ENCODE measurements around the gene KBTBD2. TPM values are rescaled to one million over a fixed set of nuclear protein-coding genes. Genes with fewer than 3 reads are reported as not detected.
"Not testable (repeated sequence)": the region's sequence is repeated elsewhere in the genome, so short reads cannot be mapped to it uniquely, and the experiment has no call there.

Gene KBTBD2
- total RNA-seq, 2 experiments from 2014 or later = 30.3 to 38.5 TPM

DNA sequence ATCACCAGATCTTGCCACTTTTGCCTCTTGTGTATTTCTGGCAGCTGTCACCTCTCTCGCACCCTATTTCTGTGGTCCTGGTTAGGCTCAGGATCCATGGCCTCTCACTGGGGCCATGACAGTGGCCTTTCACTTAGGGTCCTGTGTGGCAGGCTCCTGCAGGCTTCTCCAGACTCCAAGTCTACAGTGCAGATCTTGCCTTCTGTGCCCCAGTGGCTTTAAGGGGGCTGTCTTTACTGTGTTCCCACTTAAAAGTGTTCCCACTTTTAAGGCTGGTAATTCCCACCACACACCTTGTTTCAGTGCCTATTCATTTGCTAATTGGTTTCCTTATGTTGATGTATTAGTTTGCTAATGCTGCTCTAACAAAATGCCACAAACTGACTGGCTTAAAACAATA lies 27.7 kb downstream of the KBTBD2 start:
- not testable (repeated sequence) for ATAC-seq; DNase-seq; H3K4me1 Mint-ChIP-seq; H3K4me3 Mint-ChIP-seq; H3K9me3 Mint-ChIP-seq (ENCODE audit: low read depth); H3K27me3 Mint-ChIP-seq; H3K27ac Mint-ChIP-seq
- CTCF ChIA-PET = interaction anchor here (1.5 kb wide), 1 partner anchor 17 kb away, joined by 4 read pairs; no protein-coding TSS in a partner anchor
- H3K36me3 Mint-ChIP-seq = peaks cover 39% of the 10 kb centered on the region

GRCh38 chr7:32860090-32860489 lies 31.5 kb downstream of the KBTBD2 start:
- Mint-ChIP-seq H3K9me3 (ENCODE audit: low read depth) (no peaks in the 10 kb centered on the region), H3K36me3 (peaks cover 11% of the 10 kb centered on the region), H3K4me1 (peaks cover 13% of the 10 kb centered on the region), H3K27me3 (peaks cover 13% of the 10 kb centered on the region), H3K4me3 (no peak overlapping the region), H3K27ac (no peak overlapping the region)
- no peak for DNase-seq
- no peak for ATAC-seq
- CTCF ChIA-PET = interaction anchor here (2.1 kb wide), 1 partner anchor 14 kb away, joined by 8 read pairs; no protein-coding TSS in a partner anchor

- Mint-ChIP-seq H3K36me3 (peaks cover 4% of the 10 kb centered on the region), H3K27ac (no peak overlapping the region)
Measured at GRCh38 chr7:32858648-32859047, 32.9 kb downstream of the KBTBD2 start.

GRCh38 chr7:32857063-32857462 lies 34.5 kb downstream of the KBTBD2 start:
- DNase-seq; CTCF ChIA-PET; ATAC-seq; H3K9me3 Mint-ChIP-seq (ENCODE audit: low read depth); H3K36me3 Mint-ChIP-seq; H3K4me3 Mint-ChIP-seq; H3K27ac Mint-ChIP-seq: not testable (repeated sequence)
- peaks cover 13% of the 10 kb centered on the region for H3K4me1 Mint-ChIP-seq
- peaks cover 36% of the 10 kb centered on the region for H3K27me3 Mint-ChIP-seq

More at GRCh38 chr7:32858648-32859047, 32.9 kb downstream of the KBTBD2 start:
- Mint-ChIP-seq H3K4me1 (peaks cover 13% of the 10 kb centered on the region), H3K9me3 (ENCODE audit: low read depth) (no peaks in the 10 kb centered on the region), H3K4me3 (no peak overlapping the region), H3K27me3 (peaks cover 24% of the 10 kb centered on the region)
- ATAC-seq = peak; percentile 20
- no peak for DNase-seq
- CTCF ChIA-PET = interaction anchor here (2.5 kb wide), 1 partner anchor 12 kb away, joined by 19 read pairs; no protein-coding TSS in a partner anchor

DNA sequence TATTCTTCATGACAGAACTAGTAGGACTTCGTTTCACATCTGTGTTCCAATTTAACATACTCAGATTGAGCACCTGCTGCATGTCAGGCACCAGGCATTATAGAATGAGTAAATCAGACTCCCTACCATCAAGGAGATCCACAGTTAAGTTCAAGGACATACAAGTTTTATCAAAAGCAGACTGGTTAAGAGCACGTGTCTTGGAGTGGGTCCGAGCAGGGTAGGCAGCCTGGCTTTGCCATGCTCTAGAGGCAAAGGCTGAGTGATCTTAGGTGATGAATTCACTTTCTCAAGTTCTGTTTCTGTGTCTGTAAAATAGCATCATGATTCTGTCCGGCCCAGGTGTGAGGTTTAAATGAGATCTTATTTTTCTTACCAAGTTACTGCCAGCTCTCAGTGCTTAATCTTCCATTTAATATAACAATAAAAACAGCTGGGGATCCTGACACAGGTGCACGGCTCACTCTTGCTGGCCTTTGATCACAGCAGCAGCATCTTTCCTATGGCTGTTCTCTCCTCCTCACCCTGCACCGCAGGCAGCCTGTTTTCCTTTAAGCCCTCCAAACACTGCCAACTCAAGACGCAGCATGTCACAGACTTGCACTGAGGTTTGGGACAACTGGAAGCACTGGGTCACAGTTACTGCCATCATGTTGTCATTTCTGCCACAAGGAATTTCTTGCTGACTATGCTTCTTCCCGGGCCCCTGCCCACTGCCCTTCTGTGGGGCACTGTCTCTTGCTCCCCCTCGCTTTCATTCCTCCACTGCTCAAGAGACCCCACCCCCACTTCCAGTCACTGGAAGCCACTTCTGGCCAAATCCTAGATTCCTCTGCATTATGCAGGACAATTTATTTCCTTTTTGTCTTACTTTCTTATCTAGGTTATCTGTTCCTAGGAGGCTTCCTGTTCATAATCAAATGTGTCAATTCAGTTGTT lies 35.5 kb downstream of the KBTBD2 start:
- not testable (repeated sequence) for H3K9me3 Mint-ChIP-seq (ENCODE audit: low read depth); DNase-seq; H3K27ac Mint-ChIP-seq; H3K36me3 Mint-ChIP-seq; H3K4me3 Mint-ChIP-seq; ATAC-seq
- CTCF ChIA-PET = interaction anchor here (0.6 kb wide), 1 partner anchor 9 kb away, joined by 3 read pairs; no protein-coding TSS in a partner anchor
- Mint-ChIP-seq H3K4me1 (peaks cover 13% of the 10 kb centered on the region), H3K27me3 (peaks cover 41% of the 10 kb centered on the region)

- ATAC-seq = not testable (repeated sequence)
Measured at GRCh38 chr7:32850654-32851053, 40.9 kb downstream of the KBTBD2 start.

DNA sequence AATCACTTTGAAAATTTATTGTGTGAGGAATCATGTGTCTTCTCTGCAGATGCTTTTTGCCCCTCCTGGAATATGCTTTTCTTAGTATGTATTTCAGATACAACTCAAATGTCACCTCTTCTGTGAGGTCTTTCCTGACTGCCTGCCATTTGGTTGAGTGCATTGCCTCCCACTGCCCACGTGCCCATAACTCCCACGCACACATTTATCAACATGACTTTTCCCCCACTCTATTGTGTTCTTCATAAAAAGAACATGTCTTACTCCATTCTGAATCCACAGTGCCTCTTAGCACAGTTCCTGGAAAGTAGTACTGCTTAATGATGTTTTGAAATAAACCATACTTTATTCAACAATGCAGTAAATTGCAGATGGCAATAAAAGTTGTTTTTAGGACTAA lies 42.9 kb downstream of the KBTBD2 start:
- peaks cover 20% of the 10 kb centered on the region for H3K4me1 Mint-ChIP-seq
- not testable (repeated sequence) for DNase-seq; H3K4me3 Mint-ChIP-seq; H3K9me3 Mint-ChIP-seq (ENCODE audit: low read depth); H3K27ac Mint-ChIP-seq; H3K36me3 Mint-ChIP-seq; ATAC-seq
- H3K27me3 Mint-ChIP-seq = peaks cover 43% of the 10 kb centered on the region
- CTCF ChIA-PET = interaction anchor here (4.5 kb wide), 1 partner anchor 261 kb away, joined by 59 read pairs; the partner anchor contains the start of gene RP9

More at GRCh38 chr7:32850654-32851053, 40.9 kb downstream of the KBTBD2 start:
- not testable (repeated sequence) for DNase-seq; H3K36me3 Mint-ChIP-seq; H3K27ac Mint-ChIP-seq; H3K9me3 Mint-ChIP-seq (ENCODE audit: low read depth); H3K4me3 Mint-ChIP-seq
- Mint-ChIP-seq H3K4me1 (peaks cover 13% of the 10 kb centered on the region), H3K27me3 (peaks cover 57% of the 10 kb centered on the region)
- CTCF ChIA-PET = interaction anchor here (0.6 kb wide), 1 partner anchor 257 kb away, joined by 3 read pairs; no protein-coding TSS in a partner anchor

- ATAC-seq (peak; percentile 100), DNase-seq (peak; percentile 93)
- Mint-ChIP-seq H3K4me3 (no peak overlapping the region), H3K9me3 (ENCODE audit: low read depth) (no peaks in the 10 kb centered on the region), H3K27ac (no peak overlapping the region), H3K36me3 (peaks cover 2% of the 10 kb centered on the region), H3K4me1 (peaks cover 20% of the 10 kb centered on the region), H3K27me3 (peaks cover 29% of the 10 kb centered on the region)
- CTCF ChIA-PET = interaction anchor here (0.5 to 4.5 kb wide), 45 partner anchors 9 to 357 kb away, joined by 3 to 59 read pairs (median 5); partner anchors contain the start of genes BBS9, FKBP9, KBTBD2 and LSM5
Measured at GRCh38 chr7:32846630-32847225, 44.8 kb downstream of the KBTBD2 start.

- CTCF ChIA-PET = interaction anchor here (2.7 to 4.5 kb wide), 6 partner anchors 47 to 265 kb away, joined by 13 to 59 read pairs (median 28); partner anchors contain the start of genes KBTBD2 and RP9
- not testable (repeated sequence) for DNase-seq; H3K36me3 Mint-ChIP-seq; H3K9me3 Mint-ChIP-seq (ENCODE audit: low read depth); H3K27ac Mint-ChIP-seq; H3K4me3 Mint-ChIP-seq; ATAC-seq
- H3K4me1 Mint-ChIP-seq = peaks cover 20% of the 10 kb centered on the region
- H3K27me3 Mint-ChIP-seq = peaks cover 16% of the 10 kb centered on the region
Measured at GRCh38 chr7:32844748-32845147, 46.8 kb downstream of the KBTBD2 start.

DNA sequence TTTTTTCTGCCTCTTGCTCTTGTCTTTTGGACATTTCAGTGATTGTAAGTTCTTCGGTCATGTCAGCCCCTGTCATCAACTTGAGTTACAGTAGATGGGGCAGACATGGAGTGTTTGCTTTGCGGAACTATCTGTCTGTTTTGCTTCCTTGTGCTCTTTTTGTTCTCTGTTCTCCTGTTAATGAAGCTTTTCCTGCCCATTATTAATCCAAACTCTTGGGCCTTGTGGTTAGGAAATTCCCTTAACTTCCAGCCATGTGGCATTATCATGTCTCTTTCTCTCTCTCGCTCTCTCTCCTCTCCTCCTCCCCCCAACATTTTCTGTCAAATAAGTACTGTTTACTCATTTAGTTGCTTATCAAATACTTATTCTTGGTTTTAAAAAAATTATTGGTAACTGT lies 47.8 kb downstream of the KBTBD2 start:
- H3K27ac Mint-ChIP-seq; H3K36me3 Mint-ChIP-seq; H3K4me3 Mint-ChIP-seq; H3K27me3 Mint-ChIP-seq; CTCF ChIA-PET; DNase-seq; H3K9me3 Mint-ChIP-seq (ENCODE audit: low read depth); ATAC-seq: not testable (repeated sequence)
- peaks cover 20% of the 10 kb centered on the region for H3K4me1 Mint-ChIP-seq

DNA sequence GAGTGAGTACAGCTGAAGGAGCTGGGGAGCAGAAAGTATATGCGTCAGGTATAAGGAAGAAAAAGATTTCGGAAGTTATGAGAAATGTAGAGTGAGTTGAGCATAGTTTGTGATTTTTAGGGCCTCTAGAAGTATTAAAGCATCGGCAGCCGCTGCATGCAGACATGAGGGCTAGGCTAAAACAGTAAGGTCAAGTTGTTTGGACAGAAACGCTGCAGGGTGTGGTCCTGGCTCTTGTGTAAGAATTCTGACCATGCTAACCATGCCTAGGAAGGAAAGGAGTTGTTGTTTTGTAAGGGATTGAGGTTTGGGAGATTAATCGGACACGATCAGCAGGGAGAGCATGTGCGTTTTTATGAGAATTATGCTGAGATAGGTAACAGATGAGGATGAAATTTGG lies 51.7 kb downstream of the KBTBD2 start:
- H3K4me1 Mint-ChIP-seq; H3K4me3 Mint-ChIP-seq; ATAC-seq; H3K9me3 Mint-ChIP-seq (ENCODE audit: low read depth); H3K27ac Mint-ChIP-seq; CTCF ChIA-PET; H3K36me3 Mint-ChIP-seq; H3K27me3 Mint-ChIP-seq; DNase-seq: not testable (repeated sequence)

GRCh38 chr7:32828996-32829752 lies 62.4 kb downstream of the KBTBD2 start:
- H3K4me3 Mint-ChIP-seq; H3K9me3 Mint-ChIP-seq (ENCODE audit: low read depth); H3K36me3 Mint-ChIP-seq; ATAC-seq; CTCF ChIA-PET; H3K4me1 Mint-ChIP-seq; H3K27ac Mint-ChIP-seq; DNase-seq: not testable (repeated sequence)
- H3K27me3 Mint-ChIP-seq = peaks cover 11% of the 10 kb centered on the region

All from activated CD8-positive, alpha-beta memory T cell treated with anti-CD3 and anti-CD28 coated beads, Interleukin-2, amount 10 ng/mL, durations not matched to agents 7 days and 5 days (primary cell).